Liver (tissue), 9 donors: ENCODE measurements around the gene TRIO. TPM values are rescaled to one million over a fixed set of nuclear protein-coding genes. Genes with fewer than 3 reads are reported as not detected.

Experiments
- DNase-seq: peaks from one replicate; pipeline ENCODE4 v3.0.0-alpha.2; 2017; ENCODE audit warnings: low spot score
- H3K27ac ChIP-seq, 2 donors: one replicate each; pipeline ENCODE4 v1.7.0; 2013; ENCODE audit warnings: inconsistent platforms in 2 of 2, low read length in 2 of 2, control low read depth in 1 of 2, low read depth in 1 of 2, mild to moderate bottlenecking in 1 of 2
- H3K27me3 ChIP-seq, 4 donors: one replicate each; pipeline versions ENCODE4 v1.6.1 to v1.7.0; 2013; ENCODE audit warnings: low read length in 3 of 4, inconsistent platforms in 1 of 4, mild to moderate bottlenecking in 1 of 4, moderate library complexity in 1 of 4; ENCODE audit not compliant: control insufficient read depth in 4 of 4, insufficient read depth in 4 of 4
- H3K36me3 ChIP-seq, 4 donors: one replicate each; pipeline versions ENCODE4 v1.6.1 to v1.7.0; 2013; ENCODE audit warnings: low read length in 3 of 4, mild to moderate bottlenecking in 3 of 4, low read depth in 1 of 4, moderate library complexity in 1 of 4; ENCODE audit not compliant: control insufficient read depth in 4 of 4, insufficient read depth in 3 of 4
- H3K4me1 ChIP-seq, 4 donors: one replicate each; pipeline versions ENCODE4 v1.6.1 to v1.7.0; 2013; ENCODE audit warnings: low read length in 3 of 4, mild to moderate bottlenecking in 3 of 4, moderate library complexity in 1 of 4; ENCODE audit not compliant: control insufficient read depth in 4 of 4, insufficient read depth in 4 of 4
- H3K4me3 ChIP-seq, 3 donors: one replicate each; pipeline versions ENCODE4 v1.6.1 to v1.7.0; 2013; ENCODE audit warnings: low read length in 3 of 3, control low read depth in 1 of 3, low read depth in 1 of 3, mild to moderate bottlenecking in 1 of 3
- H3K9ac ChIP-seq, 2 donors: one replicate each; pipeline ENCODE4 v1.7.0; 2013; ENCODE audit warnings: low read length in 2 of 2, mild to moderate bottlenecking in 2 of 2, moderate library complexity in 2 of 2, control low read depth in 1 of 2, low read depth in 1 of 2
- H3K9me3 ChIP-seq, 4 donors: one replicate each; pipeline versions ENCODE4 v1.6.1 to v1.7.0; 2013; ENCODE audit warnings: low read length in 3 of 4; ENCODE audit not compliant: control insufficient read depth in 4 of 4
- ATF3 ChIP-seq: IDR thresholded peaks from 2 replicates; pipeline ENCODE4 v1.6.1; 2016; ENCODE audit warnings: antibody characterized with exemption
- CTCF ChIP-seq: fragments of 150-350 bp; IDR thresholded peaks from 2 replicates; pipeline ENCODE4 v1.5.1; 2017; ENCODE audit warnings: improper control_type of control experiment, low read depth, low read length; ENCODE audit not compliant: missing input control
- FOXA1 ChIP-seq: IDR thresholded peaks from 2 replicates; pipeline ENCODE4 v1.6.1; 2016; ENCODE audit warnings: antibody characterized with exemption
- FOXA2 ChIP-seq: IDR thresholded peaks from 2 replicates; pipeline ENCODE4 v1.6.1; 2016; ENCODE audit warnings: antibody characterized with exemption
- GABPA ChIP-seq, 2 donors: IDR thresholded peaks in 1 of 2; conservative IDR thresholded peaks in 1 of 2; 2 replicates each; pipeline ENCODE4 v1.6.1; 2016; ENCODE audit warnings: antibody characterized with exemption in 2 of 2, mild to moderate bottlenecking in 1 of 2, moderate library complexity in 1 of 2
- HNF4A ChIP-seq, 2 donors: conservative IDR thresholded peaks; 2 replicates each; pipeline ENCODE4 v1.6.1; 2016; ENCODE audit warnings: antibody characterized with exemption in 2 of 2, mild to moderate bottlenecking in 2 of 2
- HNF4G ChIP-seq: IDR thresholded peaks from 2 replicates; pipeline ENCODE4 v1.6.1; 2016; ENCODE audit warnings: antibody characterized with exemption
- JUND ChIP-seq, 2 donors: IDR thresholded peaks; 2 replicates each; pipeline ENCODE4 v1.6.1; 2016; ENCODE audit warnings: antibody characterized with exemption in 2 of 2
- MAX ChIP-seq: IDR thresholded peaks from 2 replicates; pipeline ENCODE4 v1.6.1; 2016; ENCODE audit warnings: antibody characterized with exemption
- NR2F2 ChIP-seq: IDR thresholded peaks from 2 replicates; pipeline ENCODE4 v1.6.1; 2016; ENCODE audit warnings: antibody characterized with exemption
- RAD21 ChIP-seq, 2 donors: IDR thresholded peaks; 2 replicates each; pipeline ENCODE4 v1.6.1; 2016; ENCODE audit warnings: antibody characterized with exemption in 2 of 2, mild to moderate bottlenecking in 2 of 2
- REST ChIP-seq: IDR thresholded peaks from 2 replicates; pipeline ENCODE4 v1.6.1; 2016; ENCODE audit warnings: antibody characterized with exemption, mild to moderate bottlenecking
- RXRA ChIP-seq, 2 donors: IDR thresholded peaks; 2 replicates each; pipeline ENCODE4 v1.6.1; 2017 to 2018; ENCODE audit warnings: antibody characterized with exemption in 2 of 2, mild to moderate bottlenecking in 1 of 2
- SP1 ChIP-seq: IDR thresholded peaks from 2 replicates; pipeline ENCODE4 v1.6.1; 2018; ENCODE audit warnings: antibody characterized with exemption, mild to moderate bottlenecking
- TAF1 ChIP-seq: conservative IDR thresholded peaks from 2 replicates; pipeline ENCODE4 v1.6.1; 2016; ENCODE audit warnings: antibody characterized with exemption, mild to moderate bottlenecking
- YY1 ChIP-seq: IDR thresholded peaks from 2 replicates; pipeline ENCODE4 v1.6.1; 2016; ENCODE audit warnings: antibody characterized with exemption, mild to moderate bottlenecking
- ZBTB33 ChIP-seq: IDR thresholded peaks from 2 replicates; pipeline ENCODE4 v1.6.1; 2016; ENCODE audit warnings: antibody characterized with exemption
- WGBS: extraction: QIAGEN DNeasy Blood & Tissue Kit; methylation state at CpG from one replicate; pipeline ENCODE4 v1.1.7; 2013; 5-methylcytosine and 5-hydroxymethylcytosine counted together
- polyA plus RNA-seq, 2 donors: library from polyadenylated mRNA; stranded (reverse) in 1 of 2; unstranded in 1 of 2; fragments of 200-250 nt in 1 of 2; fragments of >200 nt in 1 of 2; fragmentation: Nextera tagmentation in 1 of 2; extraction: Ambion mirVana in 1 of 2; gene quantifications; one replicate each; pipeline versions ENCODE4 v1.2.1 to v1.2.3, GENCODE V29; 2013 to 2015
- total RNA-seq, 2 donors: library from RNA; depleted of rRNA; stranded (reverse); fragments of >200 nt; gene quantifications; one replicate each; pipeline ENCODE4 v1.2.3, GENCODE V29; 2014
- donor health status: healthy.
- donor health status: healthy.
- donor health status: healthy.
- donor health status: healthy.
- donor health status: healthy.

Gene TRIO
- total and polyA plus RNA-seq, 4 donors, result 8.5 to 86.2 (median 16.0) TPM

GRCh38 chr5:14382640-14383039 is 239.5 kb downstream of the TRIO start:
- Histone ChIP-seq H3K36me3 (peaks cover 14 to 65% (median 33%) of the 10 kb centered on the region in 4 donors), H3K9ac (no peak overlapping the region), H3K4me1 (no peaks in the 10 kb centered on the region), H3K27me3 (no peaks in the 10 kb centered on the region), H3K27ac (no peak overlapping the region), H3K4me3 (no peak overlapping the region), H3K9me3 (no peaks in the 10 kb centered on the region)
- DNase-seq, result no peak
- WGBS, result 96% methylated on average over 4 of the region's 4 CpGs
- TF ChIP-seq CTCF (no peak), RXRA (IDR thresholded peaks at IDR 0.05) (no peak), JUND (IDR thresholded peaks at IDR 0.05) (no peak), RAD21 (IDR thresholded peaks at IDR 0.05) (no peak), SP1 (no peak), ATF3 (no peak), HNF4G (no peak), GABPA (IDR thresholded peaks at IDR 0.05 in 1 of 2, conservative IDR thresholded peaks at IDR 0.05 in 1 of 2) (no peak), FOXA1 (no peak), YY1 (no peak), ZBTB33 (no peak), REST (no peak), FOXA2 (no peak), NR2F2 (no peak), MAX (no peak), HNF4A (conservative IDR thresholded peaks at IDR 0.05) (no peak)

- Histone ChIP-seq H3K4me1 (no peaks in the 10 kb centered on the region), H3K36me3 (peaks cover 15 to 68% (median 33%) of the 10 kb centered on the region in 4 donors), H3K27me3 (no peaks in the 10 kb centered on the region), H3K9me3 (no peaks in the 10 kb centered on the region), H3K9ac (no peak overlapping the region), H3K27ac (no peak overlapping the region), H3K4me3 (no peak overlapping the region)
- 92% methylated on average over 11 of the region's 11 CpGs for WGBS
- no peak for DNase-seq
- TF ChIP-seq RAD21 (IDR thresholded peaks at IDR 0.05), result no peak
- TF ChIP-seq TAF1, result no peak
- TF ChIP-seq SP1, result no peak
- no peak for TF ChIP-seq GABPA (IDR thresholded peaks at IDR 0.05 in 1 of 2, conservative IDR thresholded peaks at IDR 0.05 in 1 of 2)
- TF ChIP-seq CTCF, result no peak
- TF ChIP-seq JUND (IDR thresholded peaks at IDR 0.05), result no peak
- TF ChIP-seq MAX, result no peak
- no peak for TF ChIP-seq ZBTB33
Observed at GRCh38 chr5:14383923-14384322, 240.8 kb downstream of the TRIO start.
